Measurements from ENCODE around the gene OR1F1.
"Not testable (repeated sequence)": the region's sequence is repeated elsewhere in the genome, so short reads cannot be mapped to it uniquely, and the experiment has no call there.

The OR1F1 gene

DNA sequence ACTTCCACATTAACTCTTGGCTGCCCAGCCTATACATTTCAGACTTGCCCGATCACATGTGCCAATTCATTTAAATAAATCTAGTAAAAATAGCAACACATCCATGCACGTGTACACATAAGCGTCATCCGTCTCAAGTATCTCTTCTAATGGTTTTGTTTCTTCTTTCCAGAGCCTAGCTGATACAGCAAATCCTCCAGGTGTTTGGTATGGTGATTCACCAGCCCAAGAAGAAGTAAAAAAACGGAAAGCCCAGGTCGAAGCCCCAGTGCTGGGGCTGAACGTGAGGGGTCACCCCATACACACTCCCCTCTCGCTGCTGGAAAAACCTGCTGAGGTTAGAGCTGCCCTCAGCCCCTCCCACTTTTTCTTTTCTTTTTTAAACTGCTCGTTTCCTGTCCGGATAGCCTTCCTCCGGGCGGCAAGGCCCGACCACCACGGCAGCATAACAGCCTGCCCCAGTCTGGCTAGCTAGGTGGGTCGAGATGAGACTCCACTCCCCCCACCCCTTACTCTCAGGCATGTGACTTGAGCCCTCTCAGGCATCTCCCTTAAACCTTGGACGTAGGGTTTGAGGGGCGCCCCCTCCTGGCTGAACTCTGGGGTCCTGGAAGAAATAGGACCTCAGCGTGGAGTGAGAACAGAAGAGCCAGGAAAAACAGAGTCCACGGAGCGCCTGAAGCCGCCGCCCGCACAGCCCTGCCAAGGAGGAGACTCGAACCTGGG, 13.9 kb upstream of the OR1F1 start:
- DNase-seq (ENCODE audit: low read depth, low spot score): no peak

GRCh38 chr16:3174618-3175148, 13.3 kb upstream of the OR1F1 start:
- no peak for DNase-seq (ENCODE audit: low read depth, low spot score)

DNA sequence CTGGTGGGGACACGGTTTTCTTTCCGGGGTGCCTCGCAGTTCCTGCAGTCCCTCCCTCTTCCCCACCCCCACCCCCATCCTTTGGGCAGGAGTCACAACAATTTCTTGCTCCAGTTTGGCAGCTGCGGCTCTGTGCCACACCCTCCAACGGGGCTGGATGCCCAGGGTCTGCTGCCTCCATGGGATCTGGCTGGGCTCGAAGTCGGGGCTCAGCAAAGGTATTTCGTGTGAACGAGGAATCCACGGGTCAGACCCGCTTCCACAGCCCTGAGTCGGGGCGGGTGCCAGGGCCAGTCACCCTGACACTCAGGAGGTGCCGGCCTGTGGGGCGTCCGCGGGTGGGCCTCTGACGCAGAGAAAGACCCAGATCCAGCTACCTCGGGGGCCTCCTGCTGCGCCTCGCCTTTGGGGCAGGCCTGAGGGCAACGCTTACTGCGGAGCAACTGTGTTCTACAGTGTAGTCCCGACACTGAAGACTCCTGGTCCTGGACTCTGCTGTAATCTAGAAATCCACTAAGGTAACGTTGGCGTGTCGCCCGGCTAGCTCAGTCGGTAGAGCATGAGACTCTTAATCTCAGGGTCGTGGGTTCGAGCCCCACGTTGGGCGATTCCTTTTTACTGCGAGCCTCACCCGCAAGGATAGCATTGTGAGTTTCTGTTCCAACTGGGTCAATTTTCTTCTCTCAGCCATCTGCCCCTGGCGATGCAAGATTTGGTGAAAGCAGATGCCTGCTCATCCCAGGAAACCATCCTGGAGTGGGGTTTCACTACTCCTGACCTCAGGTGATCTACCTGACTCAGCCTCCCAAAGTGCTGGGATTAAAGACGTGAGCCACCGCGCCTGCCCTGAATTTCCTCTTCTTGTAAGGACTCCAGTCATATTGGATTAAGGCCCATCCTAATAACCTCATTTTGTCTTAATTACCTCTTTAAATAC, 12.6 kb upstream of the OR1F1 start:
- no peak for DNase-seq (ENCODE audit: low read depth, low spot score)

DNA sequence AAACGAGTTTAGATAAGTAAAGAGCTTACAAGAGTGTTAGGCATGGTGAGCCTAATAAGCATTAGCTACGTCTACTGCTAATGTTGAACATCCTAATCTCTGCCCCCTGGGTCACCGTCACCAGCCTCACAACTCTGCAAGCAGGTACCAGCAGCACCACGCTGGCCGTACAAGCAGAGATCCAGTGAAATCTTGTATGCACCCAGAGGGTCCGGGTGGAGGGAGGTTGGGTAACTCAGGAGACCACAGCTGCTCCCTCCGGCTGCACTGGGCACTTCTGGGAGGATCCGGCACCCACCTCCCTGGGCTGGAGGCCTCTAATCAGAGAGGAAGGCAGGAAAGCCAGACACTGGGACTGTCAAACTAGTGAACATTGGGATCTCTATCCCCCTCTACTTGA, 8.4 kb upstream of the OR1F1 start:
- DNase-seq (ENCODE audit: low read depth, low spot score): no peak

GRCh38 chr16:3180445-3180878, 7.5 kb upstream of the OR1F1 start:
- DNase-seq (ENCODE audit: low read depth, low spot score): no peak

GRCh38 chr16:3182293-3182607, 5.8 kb upstream of the OR1F1 start:
- not testable (repeated sequence) for DNase-seq (ENCODE audit: low read depth, low spot score)

GRCh38 chr16:3182608-3183444, 5.2 kb upstream of the OR1F1 start:
- DNase-seq (ENCODE audit: low read depth, low spot score): no peak

DNA sequence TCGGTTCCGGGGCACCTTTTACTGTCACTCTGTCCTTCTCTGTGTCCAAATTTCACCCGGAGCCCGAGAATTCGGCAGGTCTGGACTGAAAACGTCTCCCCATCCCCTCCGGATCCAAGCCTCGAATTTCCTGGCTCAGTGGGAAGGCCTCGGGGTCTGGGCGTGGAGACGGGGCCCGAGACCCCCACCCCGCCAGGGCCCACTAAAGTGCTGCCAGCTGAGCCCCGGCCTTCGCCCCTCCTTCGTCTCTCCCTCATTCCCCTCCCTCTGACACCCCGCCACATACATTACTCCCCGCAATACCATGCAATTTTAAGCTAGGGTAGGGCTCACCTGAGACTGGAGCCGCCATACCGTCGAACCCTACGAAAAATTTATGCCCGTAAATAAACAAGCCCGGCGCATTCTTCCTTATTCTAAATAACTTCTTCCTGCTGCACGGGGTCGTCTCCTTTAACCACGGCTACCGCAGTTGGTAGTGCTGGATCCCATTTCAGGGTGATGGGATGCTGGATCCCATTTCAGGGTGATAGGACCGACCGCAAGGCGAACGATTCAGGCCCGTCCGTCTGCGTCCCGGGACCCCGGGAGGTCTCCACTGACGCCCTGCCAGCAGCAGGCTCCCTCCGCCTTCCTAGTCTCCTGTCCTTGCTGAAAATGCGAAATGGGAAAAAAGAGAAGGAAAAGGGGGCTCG, 4.4 kb upstream of the OR1F1 start:
- DNase-seq (ENCODE audit: low read depth, low spot score): no peak

DNA sequence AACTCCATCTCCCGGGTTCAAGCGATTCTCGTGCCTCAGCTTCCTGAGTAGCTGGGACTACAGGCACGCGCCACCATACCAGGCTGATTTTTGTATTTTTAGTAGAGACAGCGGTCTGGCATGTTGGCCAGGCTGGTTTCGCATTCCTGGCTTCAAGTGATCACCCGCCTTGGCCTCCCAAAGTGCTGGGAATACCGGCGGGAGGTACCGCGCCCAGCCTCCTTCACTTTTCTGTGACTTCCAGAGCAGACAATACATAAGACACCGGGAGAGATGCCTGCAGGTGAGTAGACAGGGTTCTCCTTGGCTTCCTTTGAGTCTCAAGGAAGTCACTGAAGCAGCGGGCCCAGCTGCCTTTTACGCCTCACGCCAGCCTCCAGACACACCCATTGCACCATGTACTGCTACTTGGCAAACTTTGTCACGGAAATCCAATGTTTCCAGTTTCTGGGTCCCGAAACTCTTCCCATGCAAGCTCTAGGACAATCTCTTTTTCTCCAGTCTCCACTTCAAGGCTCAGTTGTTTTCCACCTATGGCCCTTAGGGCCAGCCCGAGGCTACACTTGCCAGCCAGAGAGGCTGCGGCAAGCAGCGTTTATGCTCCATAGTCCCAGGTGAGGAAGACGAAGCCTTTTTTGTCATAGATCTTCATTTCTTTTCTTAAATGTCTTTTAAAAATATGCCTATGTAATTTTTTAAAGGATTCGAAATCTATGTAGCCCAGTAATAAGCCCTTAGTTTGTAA, 886 bp upstream of the OR1F1 start:
- DNase-seq (ENCODE audit: low read depth, low spot score): no peak

DNA sequence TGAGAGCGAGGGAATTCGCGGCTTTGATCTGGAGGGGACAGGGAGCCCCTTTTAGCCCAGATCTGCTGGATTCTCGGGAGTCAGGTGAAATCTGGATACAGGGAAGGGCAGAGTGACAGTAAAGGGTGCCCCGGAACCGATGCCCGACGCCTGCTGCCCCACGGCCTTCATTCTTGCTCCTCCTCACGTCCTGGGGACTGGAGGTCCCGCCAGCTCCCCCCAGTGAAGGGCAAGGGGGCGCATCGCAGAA, 596 bp downstream of the OR1F1 start:
- DNase-seq (ENCODE audit: low read depth, low spot score): no peak

DNA sequence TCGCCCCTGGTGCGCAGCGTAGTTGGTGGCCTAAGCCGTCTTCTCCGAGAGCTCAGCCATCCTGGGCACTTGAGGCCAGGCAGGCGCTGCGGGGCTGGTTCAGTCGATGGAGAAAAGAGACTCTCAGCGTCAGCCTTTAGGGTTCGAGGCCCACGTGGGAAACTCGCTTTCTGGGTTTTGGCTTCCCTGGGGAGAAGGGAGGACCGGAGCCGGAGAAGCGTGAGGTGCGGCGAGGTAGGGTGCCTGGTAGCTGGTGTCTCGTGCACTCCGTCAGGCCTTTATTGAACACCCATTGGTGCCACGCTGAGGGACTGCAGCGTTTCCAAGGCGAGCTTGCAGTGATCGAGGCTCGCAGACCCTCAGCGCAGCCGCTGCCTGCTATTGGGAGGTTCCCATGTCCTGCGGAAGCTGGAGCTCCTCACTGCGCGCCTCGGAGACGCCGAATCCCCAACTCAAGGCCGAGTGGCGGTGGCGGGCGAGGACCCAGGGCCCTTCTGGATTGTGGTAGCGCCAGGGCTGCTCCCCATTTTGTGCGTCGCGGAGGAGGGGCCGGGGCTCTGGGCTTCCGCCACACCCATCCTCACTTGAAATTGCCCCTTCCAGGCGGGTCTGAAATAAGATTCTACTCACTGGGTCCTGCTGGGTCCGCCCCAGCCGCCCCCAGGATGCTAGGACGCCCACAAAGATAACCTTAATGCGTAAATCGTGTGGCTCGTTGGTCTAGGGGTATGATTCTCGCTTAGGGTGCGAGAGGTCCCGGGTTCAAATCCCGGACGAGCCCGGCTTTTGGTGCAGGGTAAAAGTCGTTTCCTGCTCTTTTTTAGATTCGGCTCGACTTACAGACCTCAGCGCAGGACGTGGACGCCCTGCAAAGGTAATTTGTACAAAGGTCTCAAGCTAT, 1.2 kb downstream of the OR1F1 start:
- DNase-seq (ENCODE audit: low read depth, low spot score): no peak

DNA sequence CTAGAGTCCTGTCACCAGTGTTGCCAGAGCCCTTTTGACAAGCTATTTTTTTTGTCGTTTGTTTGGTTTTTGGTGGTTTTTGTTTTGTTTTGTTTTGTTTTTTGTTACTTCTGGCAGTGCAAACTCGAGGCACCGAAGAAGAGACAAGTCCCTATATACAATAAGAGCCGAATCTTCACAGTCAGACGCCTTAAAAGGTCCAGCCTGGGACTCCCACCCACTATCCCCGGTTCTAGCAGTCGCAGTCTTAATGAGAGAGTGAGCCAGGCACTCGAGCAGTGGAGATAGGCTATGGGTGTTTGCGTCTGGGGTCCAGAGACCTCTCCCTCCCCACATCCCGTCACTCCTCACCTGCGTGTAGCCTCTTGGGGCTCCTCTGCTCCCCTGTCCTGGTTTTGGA, 1.9 kb downstream of the OR1F1 start:
- DNase-seq (ENCODE audit: low read depth, low spot score): no peak

GRCh38 chr16:3190949-3191353, 2.9 kb downstream of the OR1F1 start:
- DNase-seq (ENCODE audit: low read depth, low spot score): no peak

DNA sequence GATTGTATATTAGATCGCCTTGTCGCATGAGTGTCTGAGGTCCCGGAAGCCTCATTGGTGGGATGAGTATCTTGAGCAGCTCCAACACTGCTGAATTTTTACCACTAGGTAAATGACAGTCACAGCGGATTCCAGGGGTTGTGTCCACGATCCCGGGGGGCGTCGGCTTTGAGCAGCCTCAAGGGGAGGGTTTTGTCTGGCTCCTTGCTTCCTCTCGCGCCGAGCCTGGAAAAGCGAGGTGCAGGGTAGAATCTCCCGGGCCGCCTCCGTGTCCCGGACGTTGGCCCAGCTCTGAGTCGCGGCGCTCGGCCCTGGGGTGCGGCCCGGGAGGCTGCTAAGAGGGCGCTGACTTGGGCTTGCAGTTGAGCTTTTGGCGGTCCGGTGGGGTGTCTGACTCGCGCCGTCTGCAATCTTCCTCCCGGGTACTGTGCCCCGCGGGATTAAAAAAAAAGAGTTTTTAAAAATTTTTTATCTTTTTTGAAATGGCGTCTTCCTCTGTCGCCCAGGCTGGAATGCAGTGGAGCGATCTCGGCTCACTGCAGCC, 4.5 kb downstream of the OR1F1 start:
- no peak for DNase-seq (ENCODE audit: low read depth, low spot score)

- no peak for DNase-seq (ENCODE audit: low read depth, low spot score)
Observed at GRCh38 chr16:3193221-3194212, 5.5 kb downstream of the OR1F1 start.

- no peak for DNase-seq (ENCODE audit: low read depth, low spot score)
Observed at GRCh38 chr16:3194792-3195191, 6.8 kb downstream of the OR1F1 start.

- no peak for DNase-seq (ENCODE audit: low read depth, low spot score)
Observed at GRCh38 chr16:3195975-3196374, 8.0 kb downstream of the OR1F1 start.

DNA sequence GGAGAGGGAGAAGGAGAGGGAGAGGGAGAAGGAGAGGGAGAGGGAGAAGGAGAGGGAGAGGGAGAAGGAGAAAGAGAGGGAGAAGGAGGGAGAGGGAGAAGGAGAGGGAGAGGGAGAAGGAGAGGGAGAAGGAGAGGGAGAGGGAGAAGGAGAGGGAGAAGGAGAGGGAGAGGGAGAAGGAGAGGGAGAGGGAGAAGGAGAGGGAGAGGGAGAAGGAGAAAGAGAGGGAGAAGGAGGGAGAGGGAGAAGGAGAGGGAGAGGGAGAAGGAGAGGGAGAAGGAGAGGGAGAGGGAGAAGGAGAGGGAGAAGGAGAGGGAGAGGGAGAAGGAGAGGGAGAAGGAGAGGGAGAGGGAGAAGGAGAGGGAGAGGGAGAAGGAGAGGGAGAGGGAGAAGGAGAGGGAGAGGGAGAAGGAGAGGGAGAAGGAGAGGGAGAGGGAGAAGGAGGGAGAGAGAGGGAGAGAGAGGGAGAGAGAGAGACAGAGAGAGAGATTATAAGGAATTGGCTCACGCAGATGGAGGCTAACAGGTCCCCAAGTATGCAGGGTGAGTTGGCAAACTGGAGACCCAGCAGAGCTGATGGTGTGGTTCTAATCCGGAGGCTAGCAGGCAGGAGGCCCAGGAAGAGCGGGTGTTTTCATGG, 9.8 kb downstream of the OR1F1 start:
- not testable (repeated sequence) for DNase-seq (ENCODE audit: low read depth, low spot score)
